HG02938 (cell line): ENCODE results near the gene H6PD.

Experiments used
- ATAC-seq: cut with Tn5 transposase; IDR thresholded peaks from one replicate; pipeline ENCODE4 v1.9.1; 2021; ENCODE audit warnings: mild to moderate bottlenecking, moderate library complexity; ENCODE audit not compliant: unreplicated experiment

The H6PD gene

GRCh38 chr1:9273177-9273576 lies 38.6 kb downstream of the H6PD start:
- no peak for ATAC-seq

GRCh38 chr1:9275161-9275560 lies 40.6 kb downstream of the H6PD start:
- no peak for ATAC-seq

GRCh38 chr1:9275567-9276034 lies 41.0 kb downstream of the H6PD start:
- no peak for ATAC-seq

- no peak for ATAC-seq
Observed at GRCh38 chr1:9278116-9278515, 43.5 kb downstream of the H6PD start.

GRCh38 chr1:9278585-9279153 lies 44.1 kb downstream of the H6PD start:
- no peak for ATAC-seq

GRCh38 chr1:9279172-9279840 lies 44.7 kb downstream of the H6PD start:
- ATAC-seq, result no peak

- ATAC-seq, result no peak
Observed at GRCh38 chr1:9280015-9280860, 45.7 kb downstream of the H6PD start.

GRCh38 chr1:9281071-9281827 lies 46.7 kb downstream of the H6PD start:
- ATAC-seq, result no peak

GRCh38 chr1:9281908-9282695 lies 47.5 kb downstream of the H6PD start:
- no peak for ATAC-seq

GRCh38 chr1:9282696-9282955 lies 48.1 kb downstream of the H6PD start:
- ATAC-seq, result no peak

- no peak for ATAC-seq
Observed at GRCh38 chr1:9284061-9284460, 49.5 kb downstream of the H6PD start.

- no peak for ATAC-seq
Observed at GRCh38 chr1:9286556-9286955, 52.0 kb downstream of the H6PD start.

- ATAC-seq, result no peak
Observed at GRCh38 chr1:9289090-9289534, 54.5 kb downstream of the H6PD start.

- ATAC-seq, result no peak
Observed at GRCh38 chr1:9289711-9290485, 55.3 kb downstream of the H6PD start.

GRCh38 chr1:9291914-9292360 lies 57.4 kb downstream of the H6PD start:
- no peak for ATAC-seq

GRCh38 chr1:9292361-9293240 lies 58.0 kb downstream of the H6PD start, which contains the start of gene SPSB1:
Gene SPSB1 (plus strand): TSS chr1:9292894. CDS start chr1:9355892, 62,998 bp downstream.
- ATAC-seq, result no peak

GRCh38 chr1:9293241-9293532 lies 58.6 kb downstream of the H6PD start:
- no peak for ATAC-seq

GRCh38 chr1:9293533-9294404 lies 59.2 kb downstream of the H6PD start:
- no peak for ATAC-seq
